Hepatocyte (in vitro differentiated cells): Measurements from ENCODE around the gene F2. TPM values are rescaled to one million over a fixed set of nuclear protein-coding genes. Genes with fewer than 3 reads are reported as not detected.

Source experiments
- DNase-seq: peaks from one replicate; pipeline ENCODE4 v3.0.0-alpha.2; 2016; ENCODE audit warnings: low spot score
- H2AFZ ChIP-seq: fragments of 200-600 bp; sonication (generic); 2 replicates; pipeline ENCODE4 v1.6.0; 2016; ENCODE audit warnings: antibody characterized with exemption, mild to moderate bottlenecking
- H3K27ac ChIP-seq: fragments of 200-600 bp; sonication (generic); 2 replicates; pipeline ENCODE4 v1.5.1; 2016; ENCODE audit warnings: mild to moderate bottlenecking
- H3K27me3 ChIP-seq: fragments of 200-600 bp; sonication (generic); 2 replicates; pipeline ENCODE4 v1.6.1; 2016
- H3K36me3 ChIP-seq: fragments of 200-600 bp; sonication (generic); replicated peaks from 2 replicates; pipeline ENCODE4 v1.5.1; 2016; ENCODE audit warnings: low read depth; ENCODE audit not compliant: insufficient read depth
- H3K4me1 ChIP-seq: fragments of 200-600 bp; sonication (generic); 2 replicates; pipeline ENCODE4 v1.5.1; 2016; ENCODE audit warnings: mild to moderate bottlenecking, moderate library complexity; ENCODE audit not compliant: insufficient read depth
- H3K4me2 ChIP-seq: fragments of 200-600 bp; sonication (generic); 2 replicates; pipeline ENCODE4 v1.6.0; 2016
- H3K4me3 ChIP-seq: fragments of 200-600 bp; sonication (generic); 2 replicates; pipeline ENCODE4 v1.5.1; 2016; ENCODE audit warnings: mild to moderate bottlenecking
- H3K79me2 ChIP-seq: fragments of 200-600 bp; sonication (generic); 2 replicates; pipeline ENCODE4 v1.6.0; 2017; ENCODE audit warnings: mild to moderate bottlenecking
- H3K9me2 ChIP-seq: fragments of 200-600 bp; sonication (generic); replicated peaks from 2 replicates; pipeline ENCODE4 v1.6.0; 2017; ENCODE audit warnings: mild to moderate bottlenecking; ENCODE audit not compliant: insufficient read depth
- H3K9me3 ChIP-seq: fragments of 200-600 bp; sonication (generic); 2 replicates; pipeline ENCODE4 v1.5.1; 2016; ENCODE audit warnings: low read depth, mild to moderate bottlenecking
- H4K20me1 ChIP-seq: fragments of 200-600 bp; sonication (generic); 2 replicates; pipeline ENCODE4 v1.6.0; 2016; ENCODE audit warnings: mild to moderate bottlenecking; ENCODE audit not compliant: insufficient read depth, poor library complexity, severe bottlenecking
- EZH2 ChIP-seq: fragments of 200-600 bp; sonication (generic); IDR thresholded peaks from 2 replicates; pipeline ENCODE4 v1.6.1; 2016; ENCODE audit warnings: antibody characterized with exemption, mild to moderate bottlenecking, borderline replicate concordance
- EZH2phosphoT487 ChIP-seq: fragments of 200-600 bp; sonication (generic); IDR thresholded peaks from one replicate; pipeline ENCODE4 v1.6.1; 2018; ENCODE audit warnings: antibody characterized with exemption, mild to moderate bottlenecking, low read depth, moderate library complexity; ENCODE audit not compliant: unreplicated experiment, severe bottlenecking
- WGBS: methylation state at CpG from one replicate; pipeline ENCODE4 v1.1.6; 2016; ENCODE audit warnings: low lambda C conversion rate; ENCODE audit errors: missing lambda C conversion rate; 5-methylcytosine and 5-hydroxymethylcytosine counted together
- polyA plus RNA-seq: library from polyadenylated mRNA; unstranded; fragments of >200 nt; fragmentation: Nextera tagmentation; extraction: Ambion mirVana; gene quantifications from 2 replicates; pipeline ENCODE4 v1.2.1, GENCODE V29; 2016
- total RNA-seq: library from RNA; depleted of rRNA; stranded (reverse); fragments of >200 nt; gene quantifications from 2 replicates; pipeline ENCODE4 v1.2.3, GENCODE V29; 2014
- TF ChIP-seq, protein P1 (sequence below): fragments of 200-600 bp; sonication (generic); IDR thresholded peaks from 2 replicates; pipeline ENCODE4 v1.5.1; 2016; ENCODE audit warnings: antibody characterized with exemption, mild to moderate bottlenecking; ENCODE audit not compliant: poor library complexity

Gene F2
- total and polyA plus RNA-seq, 2 experiments from 2014 or later: 79.7 to 111 TPM

DNA sequence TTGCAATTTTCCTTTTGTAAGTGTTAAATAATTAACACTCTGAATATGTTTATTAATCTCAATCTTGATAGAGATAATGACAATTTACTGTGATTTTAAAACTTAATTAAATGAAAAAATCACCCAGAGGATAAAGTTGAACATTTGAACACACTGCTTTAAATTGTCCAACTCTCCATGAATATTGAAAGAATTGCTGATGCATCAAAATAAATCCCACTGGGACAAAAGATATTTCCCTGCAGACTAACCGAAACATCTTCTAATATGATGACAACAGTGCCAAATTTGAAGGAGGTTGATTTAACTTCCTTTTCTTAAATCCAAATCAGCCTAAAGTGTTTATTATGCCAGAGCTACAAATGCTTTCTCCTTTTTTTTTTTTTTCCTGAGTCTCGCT lies 47.6 kb downstream of the F2 start:
- H4K20me1 ChIP-seq: no peaks in the 10 kb centered on the region
- H3K27ac ChIP-seq: no peak overlapping the region
- TF ChIP-seq EZH2phosphoT487 (no peak), EZH2 (no peak)
- TF ChIP-seq, protein P1, sequence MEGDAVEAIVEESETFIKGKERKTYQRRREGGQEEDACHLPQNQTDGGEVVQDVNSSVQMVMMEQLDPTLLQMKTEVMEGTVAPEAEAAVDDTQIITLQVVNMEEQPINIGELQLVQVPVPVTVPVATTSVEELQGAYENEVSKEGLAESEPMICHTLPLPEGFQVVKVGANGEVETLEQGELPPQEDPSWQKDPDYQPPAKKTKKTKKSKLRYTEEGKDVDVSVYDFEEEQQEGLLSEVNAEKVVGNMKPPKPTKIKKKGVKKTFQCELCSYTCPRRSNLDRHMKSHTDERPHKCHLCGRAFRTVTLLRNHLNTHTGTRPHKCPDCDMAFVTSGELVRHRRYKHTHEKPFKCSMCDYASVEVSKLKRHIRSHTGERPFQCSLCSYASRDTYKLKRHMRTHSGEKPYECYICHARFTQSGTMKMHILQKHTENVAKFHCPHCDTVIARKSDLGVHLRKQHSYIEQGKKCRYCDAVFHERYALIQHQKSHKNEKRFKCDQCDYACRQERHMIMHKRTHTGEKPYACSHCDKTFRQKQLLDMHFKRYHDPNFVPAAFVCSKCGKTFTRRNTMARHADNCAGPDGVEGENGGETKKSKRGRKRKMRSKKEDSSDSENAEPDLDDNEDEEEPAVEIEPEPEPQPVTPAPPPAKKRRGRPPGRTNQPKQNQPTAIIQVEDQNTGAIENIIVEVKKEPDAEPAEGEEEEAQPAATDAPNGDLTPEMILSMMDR: no peak
- no peaks in the 10 kb centered on the region for H3K27me3 ChIP-seq
- no peaks in the 10 kb centered on the region for H3K79me2 ChIP-seq
- H3K9me3 ChIP-seq: no peaks in the 10 kb centered on the region
- H2AFZ ChIP-seq: no peak overlapping the region
- no peak overlapping the region for H3K4me3 ChIP-seq
- no peaks in the 10 kb centered on the region for H3K36me3 ChIP-seq
- H3K9me2 ChIP-seq: no peaks in the 10 kb centered on the region
- H3K4me1 ChIP-seq: no peaks in the 10 kb centered on the region
- 99% methylated on average over 2 of the region's 2 CpGs for WGBS
- no peak overlapping the region for H3K4me2 ChIP-seq
- DNase-seq: no peak

DNA sequence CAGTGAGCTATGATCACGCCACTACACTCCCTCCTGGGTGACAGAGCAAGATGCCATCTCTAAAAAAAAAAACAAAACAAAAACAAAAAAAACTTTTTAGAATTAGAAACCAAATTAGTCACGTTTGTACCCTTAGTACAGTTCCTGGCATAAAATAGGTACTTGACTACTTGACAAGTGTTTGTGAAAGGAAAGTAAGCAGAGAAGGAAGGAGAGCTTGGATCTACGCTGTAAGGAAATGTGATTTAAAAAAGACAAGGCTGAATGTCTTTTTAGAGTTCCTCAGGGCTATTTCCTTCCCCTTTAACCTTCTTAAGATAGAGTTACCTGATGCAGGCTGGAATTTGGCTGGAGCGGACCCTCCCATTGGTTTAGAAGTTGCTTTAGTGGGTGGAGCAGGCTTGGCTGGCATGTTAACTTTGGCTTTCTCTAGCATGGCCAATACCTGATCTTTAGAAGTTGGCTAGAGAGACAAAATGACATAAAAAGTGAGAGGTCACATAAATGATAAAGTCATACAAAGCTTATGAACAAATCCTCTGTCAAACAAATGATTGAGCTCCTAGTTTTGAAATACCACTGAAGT lies 50.7 kb downstream of the F2 start:
- Histone ChIP-seq H3K27ac (no peak overlapping the region), H2AFZ (no peak overlapping the region), H4K20me1 (no peaks in the 10 kb centered on the region), H3K4me1 (no peaks in the 10 kb centered on the region), H3K79me2 (no peaks in the 10 kb centered on the region), H3K9me3 (no peaks in the 10 kb centered on the region), H3K27me3 (no peaks in the 10 kb centered on the region), H3K36me3 (no peaks in the 10 kb centered on the region), H3K9me2 (no peaks in the 10 kb centered on the region), H3K4me3 (no peak overlapping the region), H3K4me2 (no peak overlapping the region)
- 97% methylated on average over 4 of the region's 4 CpGs for WGBS
- DNase-seq: no peak
- TF ChIP-seq EZH2phosphoT487 (no peak), EZH2 (no peak)
- TF ChIP-seq, protein P1: no peak

DNA sequence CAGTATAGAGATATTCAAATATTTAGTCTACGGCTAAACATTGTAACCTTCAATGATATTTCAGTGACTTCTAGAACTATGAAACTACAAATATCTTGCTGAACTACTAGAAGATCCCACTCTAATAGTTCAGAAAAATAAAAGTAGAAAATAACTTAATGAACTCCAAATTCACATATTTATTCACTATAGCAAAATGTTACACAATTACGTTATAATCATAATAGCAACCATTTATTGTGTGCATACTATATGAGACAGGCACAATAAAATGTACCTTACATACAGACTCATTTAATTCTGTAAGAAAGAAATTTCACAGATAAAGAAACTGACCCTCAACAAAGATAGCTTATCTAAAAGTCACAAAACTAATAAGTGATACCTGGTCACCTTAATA lies 57.9 kb downstream of the F2 start:
- H3K9me3 ChIP-seq: no peaks in the 10 kb centered on the region
- H3K4me1 ChIP-seq: no peaks in the 10 kb centered on the region
- no peaks in the 10 kb centered on the region for H3K27me3 ChIP-seq
- no peak overlapping the region for H3K4me3 ChIP-seq
- H2AFZ ChIP-seq: no peak overlapping the region
- H4K20me1 ChIP-seq: no peaks in the 10 kb centered on the region
- H3K9me2 ChIP-seq: no peaks in the 10 kb centered on the region
- no peaks in the 10 kb centered on the region for H3K36me3 ChIP-seq
- no peak overlapping the region for H3K27ac ChIP-seq
- TF ChIP-seq EZH2phosphoT487 (no peak), EZH2 (no peak)
- TF ChIP-seq, protein P1: no peak
- H3K4me2 ChIP-seq: no peak overlapping the region
- 99% methylated on average over 2 of the region's 2 CpGs for WGBS
- DNase-seq: no peak
- no peaks in the 10 kb centered on the region for H3K79me2 ChIP-seq
